Activated gamma-delta T cell (primary cell): ENCODE measurements around the gene CPAMD8.

Experiments used
- DNase-seq: peaks from one replicate; lab custom pipeline; 2025; lab: John Stamatoyannopoulos, UW
- total RNA-seq, 2 donors: gene quantifications; one replicate each; lab custom pipeline; 2026; lab: John Stamatoyannopoulos, UW

Gene CPAMD8
- 1.0 to 5.7 reads per million in 2 donors for total RNA-seq

- no peak for DNase-seq
Measured at GRCh38 chr19:17026706-17027534, at the start of gene CPAMD8. TSS of gene CPAMD8 (minus strand) at chr19:17026810. CDS start at chr19:17026642, 168 bp downstream.

- DNase-seq, result peak; percentile 61
Measured at GRCh38 chr19:17075864-17076542, 49.4 kb upstream of the CPAMD8 start.

GRCh38 chr19:17075035-17075863 lies 48.6 kb upstream of the CPAMD8 start, which contains the start of the genes HAUS8 and MYO9B:
TSS of gene HAUS8 (minus strand) at chr19:17075452. CDS start at chr19:17075422, 30 bp downstream.
TSS of gene MYO9B (plus strand) at chr19:17075777. CDS start at chr19:17101718, 25,941 bp downstream.
- peak; percentile 98 for DNase-seq

- no peak for DNase-seq
Measured at GRCh38 chr19:17074634-17075034, 48.0 kb upstream of the CPAMD8 start.

- DNase-seq, result no peak
Measured at GRCh38 chr19:17073869-17074633, 47.4 kb upstream of the CPAMD8 start.

GRCh38 chr19:17070912-17071311 lies 44.3 kb upstream of the CPAMD8 start:
- no peak for DNase-seq

- DNase-seq, result no peak
Measured at GRCh38 chr19:17070421-17070820, 43.8 kb upstream of the CPAMD8 start.

GRCh38 chr19:17069193-17069592 lies 42.6 kb upstream of the CPAMD8 start:
- no peak for DNase-seq

GRCh38 chr19:17063428-17063827 lies 36.8 kb upstream of the CPAMD8 start:
- DNase-seq, result no peak

GRCh38 chr19:17061691-17062090 lies 35.1 kb upstream of the CPAMD8 start:
- no peak for DNase-seq

- no peak for DNase-seq
Measured at GRCh38 chr19:17061205-17061604, 34.6 kb upstream of the CPAMD8 start.

GRCh38 chr19:17060802-17061201 lies 34.2 kb upstream of the CPAMD8 start:
- no peak for DNase-seq

- no peak for DNase-seq
Measured at GRCh38 chr19:17058236-17058635, 31.6 kb upstream of the CPAMD8 start.

- no peak for DNase-seq
Measured at GRCh38 chr19:17055636-17056035, 29.0 kb upstream of the CPAMD8 start.

GRCh38 chr19:17054746-17055145 lies 28.1 kb upstream of the CPAMD8 start:
- DNase-seq, result no peak

- DNase-seq, result no peak
Measured at GRCh38 chr19:17052439-17052838, 25.8 kb upstream of the CPAMD8 start.

GRCh38 chr19:17049711-17050280 lies 23.2 kb upstream of the CPAMD8 start:
- DNase-seq, result no peak

GRCh38 chr19:17048885-17049453 lies 22.4 kb upstream of the CPAMD8 start:
- DNase-seq, result no peak

GRCh38 chr19:17045907-17046502 lies 19.4 kb upstream of the CPAMD8 start:
- no peak for DNase-seq

GRCh38 chr19:17043744-17044143 lies 17.1 kb upstream of the CPAMD8 start:
- DNase-seq, result no peak
